Nephron (organoid): ENCODE data around the gene WIPF3.

ENCODE experiments used
- H3K27ac Mint-ChIP-seq, 3 experiments: 2 replicates each; pipeline ENCODE4 v1.8.0; 2020; ENCODE audit warnings: mixed read lengths in 3 of 3, mild to moderate bottlenecking in 2 of 3, moderate library complexity in 1 of 3
- H3K27me3 Mint-ChIP-seq: 2 replicates; pipeline ENCODE4 v1.8.0; 2021; ENCODE audit warnings: low read depth, mild to moderate bottlenecking, moderate library complexity, mixed read lengths
- H3K36me3 Mint-ChIP-seq: 2 replicates; pipeline ENCODE4 v1.8.0; 2020; ENCODE audit warnings: low read depth, mixed read lengths
- H3K4me1 Mint-ChIP-seq: 2 replicates; pipeline ENCODE4 v1.8.0; 2020; ENCODE audit warnings: mixed read lengths
- H3K4me3 Mint-ChIP-seq, 3 experiments: 2 replicates each; pipeline ENCODE4 v1.8.0; 2020; ENCODE audit warnings: mild to moderate bottlenecking in 3 of 3, mixed read lengths in 3 of 3, moderate library complexity in 2 of 3
- H3K9me3 Mint-ChIP-seq: 2 replicates; pipeline ENCODE4 v1.8.0; 2020; ENCODE audit warnings: mixed read lengths
- TF ChIP-seq, protein P1 (sequence below), 3 experiments: fragments of 200-600 bp; sonication (generic); IDR thresholded peaks; one replicate each; pipeline ENCODE4 v1.5.0; 2021; ENCODE audit warnings: antibody characterized with exemption in 3 of 3; ENCODE audit not compliant: unreplicated experiment in 3 of 3

WIPF3 gene

DNA sequence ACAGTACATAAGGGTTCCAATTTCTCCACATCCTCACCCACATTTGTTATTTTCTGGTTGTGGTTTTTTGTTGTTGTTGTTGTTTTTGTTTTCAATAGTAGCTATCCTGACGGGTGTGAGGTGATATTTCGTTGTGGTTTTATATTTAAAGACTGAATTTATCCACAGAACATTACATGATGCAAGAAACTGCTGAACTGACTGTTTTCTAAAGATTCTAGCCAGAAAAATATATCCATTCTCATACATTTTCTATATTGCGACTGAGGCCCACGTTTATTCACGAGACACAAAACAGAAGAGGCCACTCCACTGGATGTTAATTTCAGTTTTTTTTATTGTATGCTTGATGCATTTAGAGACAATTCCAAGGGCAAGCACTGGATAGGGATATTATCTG, 113.5 kb downstream of the WIPF3 start:
- peaks cover 59% of the 10 kb centered on the region for H3K36me3 Mint-ChIP-seq
- TF ChIP-seq, protein P1, sequence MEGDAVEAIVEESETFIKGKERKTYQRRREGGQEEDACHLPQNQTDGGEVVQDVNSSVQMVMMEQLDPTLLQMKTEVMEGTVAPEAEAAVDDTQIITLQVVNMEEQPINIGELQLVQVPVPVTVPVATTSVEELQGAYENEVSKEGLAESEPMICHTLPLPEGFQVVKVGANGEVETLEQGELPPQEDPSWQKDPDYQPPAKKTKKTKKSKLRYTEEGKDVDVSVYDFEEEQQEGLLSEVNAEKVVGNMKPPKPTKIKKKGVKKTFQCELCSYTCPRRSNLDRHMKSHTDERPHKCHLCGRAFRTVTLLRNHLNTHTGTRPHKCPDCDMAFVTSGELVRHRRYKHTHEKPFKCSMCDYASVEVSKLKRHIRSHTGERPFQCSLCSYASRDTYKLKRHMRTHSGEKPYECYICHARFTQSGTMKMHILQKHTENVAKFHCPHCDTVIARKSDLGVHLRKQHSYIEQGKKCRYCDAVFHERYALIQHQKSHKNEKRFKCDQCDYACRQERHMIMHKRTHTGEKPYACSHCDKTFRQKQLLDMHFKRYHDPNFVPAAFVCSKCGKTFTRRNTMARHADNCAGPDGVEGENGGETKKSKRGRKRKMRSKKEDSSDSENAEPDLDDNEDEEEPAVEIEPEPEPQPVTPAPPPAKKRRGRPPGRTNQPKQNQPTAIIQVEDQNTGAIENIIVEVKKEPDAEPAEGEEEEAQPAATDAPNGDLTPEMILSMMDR (IDR thresholded peaks at IDR 0.05; ENCODE audit: unreplicated experiment in 3 of 3): no peak
- H3K4me3 Mint-ChIP-seq: no peak overlapping the region
- no peaks in the 10 kb centered on the region for H3K9me3 Mint-ChIP-seq
- H3K4me1 Mint-ChIP-seq: peaks cover 17% of the 10 kb centered on the region
- H3K27me3 Mint-ChIP-seq: no peaks in the 10 kb centered on the region
- H3K27ac Mint-ChIP-seq: no peak overlapping the region

DNA sequence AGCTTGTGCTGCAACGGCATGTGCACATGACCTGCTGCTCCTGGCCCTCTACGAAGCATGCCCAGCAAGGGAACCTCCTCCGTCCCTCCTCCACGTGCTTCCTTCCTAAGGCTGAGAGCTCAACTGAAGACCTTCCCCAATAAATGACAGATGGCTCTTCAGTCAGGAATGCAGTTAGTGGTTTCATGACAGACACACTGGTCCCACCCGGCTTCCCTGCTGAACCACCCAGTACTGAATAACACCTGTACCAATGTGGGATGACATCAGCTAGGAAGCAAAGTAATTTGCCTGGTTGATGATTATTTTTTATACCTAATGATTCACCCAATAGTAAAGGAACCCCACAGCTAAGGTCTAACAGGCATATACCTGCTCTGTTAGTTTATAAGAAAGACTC, 114.2 kb downstream of the WIPF3 start:
- H3K27me3 Mint-ChIP-seq: no peaks in the 10 kb centered on the region
- TF ChIP-seq, protein P1 (IDR thresholded peaks at IDR 0.05; ENCODE audit: unreplicated experiment in 3 of 3): no peak
- peaks cover 66% of the 10 kb centered on the region for H3K36me3 Mint-ChIP-seq
- no peak overlapping the region for H3K4me3 Mint-ChIP-seq
- peaks cover 11% of the 10 kb centered on the region for H3K4me1 Mint-ChIP-seq
- no peaks in the 10 kb centered on the region for H3K9me3 Mint-ChIP-seq
- H3K27ac Mint-ChIP-seq: peak overlapping the region in 1 of 3 experiments; percentile 50

DNA sequence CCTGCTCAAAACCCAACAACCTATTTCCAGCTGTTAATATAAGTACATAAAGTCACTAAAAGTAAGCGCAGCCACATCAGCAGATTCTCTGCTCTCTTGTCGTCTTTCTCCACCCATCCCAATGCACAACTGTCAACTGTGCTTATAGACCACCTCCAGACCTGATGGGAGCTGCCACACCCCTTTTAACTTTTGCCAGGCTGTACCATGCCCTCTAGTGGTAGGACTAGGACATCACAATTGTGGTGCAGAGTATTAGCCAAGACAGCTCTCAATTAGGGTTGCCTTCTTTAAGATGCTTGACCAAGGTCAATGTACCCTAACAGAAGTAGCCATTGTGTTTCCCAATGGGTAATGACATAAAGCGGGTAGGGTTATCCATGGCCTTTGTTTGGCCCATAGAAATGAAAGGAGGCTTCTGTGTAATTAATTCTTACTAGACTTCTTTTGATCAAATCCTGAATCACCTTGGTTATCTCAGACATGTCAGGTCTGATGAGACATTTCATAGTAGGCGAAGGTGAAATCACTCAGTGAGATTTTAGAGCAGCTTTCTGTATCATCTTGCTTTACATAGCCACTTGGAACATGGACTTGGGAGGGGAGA, 115.2 kb downstream of the WIPF3 start:
- peaks cover 67% of the 10 kb centered on the region for H3K36me3 Mint-ChIP-seq
- H3K4me3 Mint-ChIP-seq: no peak overlapping the region
- H3K27ac Mint-ChIP-seq: no peak overlapping the region
- no peaks in the 10 kb centered on the region for H3K27me3 Mint-ChIP-seq
- peaks cover 5% of the 10 kb centered on the region for H3K4me1 Mint-ChIP-seq
- TF ChIP-seq, protein P1 (IDR thresholded peaks at IDR 0.05; ENCODE audit: unreplicated experiment in 3 of 3): peak; percentile 80 to 88 (median 83)
- H3K9me3 Mint-ChIP-seq: no peaks in the 10 kb centered on the region

DNA sequence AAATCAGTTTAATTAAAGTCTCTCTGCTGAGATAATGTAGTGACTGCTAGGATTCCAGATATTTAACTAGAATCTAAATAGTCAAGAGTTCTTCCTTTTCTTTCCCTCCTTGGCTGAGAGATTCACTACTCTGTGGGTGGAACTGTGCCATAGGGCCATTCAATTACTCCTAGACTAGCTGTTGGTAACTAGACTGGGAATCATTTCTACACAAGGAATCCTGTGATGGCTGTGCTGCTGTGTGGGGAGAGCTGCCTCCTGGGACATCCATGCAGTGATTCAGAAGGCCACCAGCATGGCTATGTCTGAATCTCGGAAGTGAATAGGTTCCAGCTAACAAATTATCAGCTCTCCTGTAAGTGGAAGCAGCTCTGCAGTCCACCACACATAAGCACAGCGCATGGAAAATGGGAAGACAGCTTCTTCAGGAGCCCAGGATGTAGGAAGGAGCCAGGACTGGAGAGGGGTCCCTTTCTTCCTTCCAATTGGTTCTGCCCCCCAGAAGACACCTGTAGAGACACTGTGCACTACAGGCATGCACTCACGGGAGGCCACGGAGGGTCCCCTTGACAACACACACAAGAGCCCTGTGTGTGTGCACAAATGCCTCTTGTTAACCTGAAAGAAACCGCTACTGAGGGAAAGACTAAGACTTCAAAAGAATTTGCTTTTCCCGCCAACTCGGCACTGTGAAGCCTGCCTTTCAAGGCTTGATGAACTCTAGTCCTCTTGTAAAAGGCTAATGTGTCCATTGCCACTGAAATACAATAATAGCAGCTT, 116.8 kb downstream of the WIPF3 start:
- H3K27ac Mint-ChIP-seq: no peak overlapping the region
- H3K9me3 Mint-ChIP-seq: no peaks in the 10 kb centered on the region
- peaks cover 62% of the 10 kb centered on the region for H3K36me3 Mint-ChIP-seq
- H3K4me1 Mint-ChIP-seq: peaks cover 5% of the 10 kb centered on the region
- no peaks in the 10 kb centered on the region for H3K27me3 Mint-ChIP-seq
- TF ChIP-seq, protein P1 (IDR thresholded peaks at IDR 0.05; ENCODE audit: unreplicated experiment in 3 of 3): no peak
- H3K4me3 Mint-ChIP-seq: no peak overlapping the region

DNA sequence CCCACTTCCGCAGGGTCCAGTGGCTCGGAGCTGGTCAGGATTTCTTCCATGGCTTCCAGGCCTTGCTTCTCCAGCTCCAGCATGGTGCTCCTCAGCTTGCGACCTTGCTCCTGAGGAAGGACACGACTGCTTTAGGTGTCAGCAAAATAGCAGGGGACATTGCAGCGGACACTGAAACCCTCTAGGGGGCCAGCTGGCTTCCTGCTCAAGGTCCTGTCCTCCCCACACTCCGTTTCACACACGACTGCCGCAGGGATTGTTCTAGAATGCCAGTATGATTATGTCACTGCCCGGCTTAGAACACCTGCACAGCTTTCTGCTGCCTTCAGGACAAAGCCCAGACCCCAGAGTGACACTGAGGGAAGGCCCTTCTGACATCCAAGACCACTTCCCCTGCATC, 117.7 kb downstream of the WIPF3 start:
- Mint-ChIP-seq H3K9me3 (no peaks in the 10 kb centered on the region), H3K4me3 (no peak overlapping the region), H3K27ac (peak overlapping the region in 1 of 3 experiments; percentile 27), H3K27me3 (no peaks in the 10 kb centered on the region), H3K36me3 (peaks cover 66% of the 10 kb centered on the region), H3K4me1 (peaks cover 5% of the 10 kb centered on the region)
- TF ChIP-seq, protein P1 (IDR thresholded peaks at IDR 0.05; ENCODE audit: unreplicated experiment in 3 of 3): no peak
